ENCODE data around the gene TBL2.
"Not testable (repeated sequence)": the region's sequence is repeated elsewhere in the genome, so short reads cannot be mapped to it uniquely, and the experiment has no call there.

The TBL2 gene, protein sequence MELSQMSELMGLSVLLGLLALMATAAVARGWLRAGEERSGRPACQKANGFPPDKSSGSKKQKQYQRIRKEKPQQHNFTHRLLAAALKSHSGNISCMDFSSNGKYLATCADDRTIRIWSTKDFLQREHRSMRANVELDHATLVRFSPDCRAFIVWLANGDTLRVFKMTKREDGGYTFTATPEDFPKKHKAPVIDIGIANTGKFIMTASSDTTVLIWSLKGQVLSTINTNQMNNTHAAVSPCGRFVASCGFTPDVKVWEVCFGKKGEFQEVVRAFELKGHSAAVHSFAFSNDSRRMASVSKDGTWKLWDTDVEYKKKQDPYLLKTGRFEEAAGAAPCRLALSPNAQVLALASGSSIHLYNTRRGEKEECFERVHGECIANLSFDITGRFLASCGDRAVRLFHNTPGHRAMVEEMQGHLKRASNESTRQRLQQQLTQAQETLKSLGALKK

DNA sequence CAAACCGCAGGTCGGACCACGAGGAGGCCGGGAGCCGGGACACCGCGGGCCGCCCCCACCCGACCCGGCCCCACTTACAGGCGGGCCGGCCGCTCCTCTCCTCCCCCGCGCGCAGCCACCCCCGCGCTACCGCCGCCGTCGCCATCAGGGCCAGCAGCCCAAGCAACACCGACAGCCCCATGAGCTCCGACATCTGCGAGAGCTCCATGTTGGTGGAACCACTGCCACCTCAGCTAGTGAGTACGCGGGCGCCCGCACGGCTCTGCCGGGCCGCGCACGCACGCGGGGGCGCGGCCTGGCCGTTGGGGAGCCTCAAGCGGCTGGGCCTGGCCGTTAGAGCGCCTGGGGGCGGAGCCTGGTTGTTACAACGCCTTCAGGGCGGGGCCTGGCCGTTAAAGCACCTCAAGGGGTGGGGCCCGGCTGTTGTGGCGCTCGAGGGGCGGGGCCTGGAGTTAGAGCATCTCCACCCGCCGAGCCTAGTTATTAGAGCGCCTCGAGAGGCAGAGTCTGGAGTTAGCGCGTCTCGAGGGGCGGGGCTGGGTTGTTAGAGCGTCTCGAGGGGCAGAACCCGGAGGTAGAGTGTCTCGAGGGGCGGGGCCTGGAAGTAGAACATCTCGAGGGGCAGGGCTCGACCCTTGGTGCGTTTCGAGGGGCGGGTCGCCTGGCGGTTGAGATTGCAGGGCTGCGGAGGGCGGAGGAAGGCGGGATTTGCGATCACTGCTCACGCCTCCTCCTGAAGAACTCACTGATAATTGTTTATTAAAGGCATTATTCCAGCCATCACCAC, at the start of gene TBL2:
Gene TBL2 (minus strand): TSS at position 238 of the 787 bp plus-strand sequence. CDS start 30 bp downstream, at position 208.
- peak; percentile 99 to 100 (median 99) for DNase-seq

DNA sequence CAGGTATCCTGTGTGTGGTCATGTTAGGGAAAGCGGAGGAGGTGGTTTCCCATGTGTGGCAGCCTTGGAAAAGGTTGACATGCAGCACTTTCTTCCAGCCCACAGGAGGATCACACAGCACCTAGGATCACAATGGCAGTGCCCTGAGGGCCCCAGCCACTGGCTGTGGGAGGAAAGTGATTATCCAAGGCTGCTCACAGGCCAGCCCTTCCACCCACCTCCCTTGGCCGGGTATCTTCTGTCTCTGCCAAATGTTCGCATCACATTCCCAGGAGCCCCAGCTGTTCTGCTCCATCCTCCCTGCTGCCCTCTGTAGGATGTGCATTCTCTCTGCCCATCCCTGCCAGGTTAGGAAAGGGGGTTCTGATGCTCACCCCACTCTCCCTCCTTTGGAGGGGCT, 48.4 kb upstream of the TBL2 start:
- DNase-seq: no peak

DNA sequence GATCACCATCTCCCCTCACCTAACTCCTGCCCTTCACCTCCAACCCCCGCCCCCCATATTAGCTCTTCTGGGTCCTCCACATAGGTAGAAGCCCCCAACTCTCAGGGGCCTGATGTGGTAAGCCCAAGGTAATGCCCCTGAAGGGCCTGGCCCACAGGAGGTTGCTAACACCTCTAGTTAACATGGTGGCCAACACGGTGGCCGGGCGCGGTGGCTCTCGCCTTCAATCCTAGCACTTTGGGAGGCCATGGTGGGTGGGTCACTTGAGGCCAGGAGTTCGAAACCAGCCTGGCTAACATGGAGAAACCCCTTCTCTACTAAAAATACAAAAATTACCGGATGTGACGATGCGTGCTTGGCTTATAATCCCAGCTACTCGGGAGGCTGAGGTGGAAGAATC, 46.9 kb upstream of the TBL2 start:
- DNase-seq: no peak

DNA sequence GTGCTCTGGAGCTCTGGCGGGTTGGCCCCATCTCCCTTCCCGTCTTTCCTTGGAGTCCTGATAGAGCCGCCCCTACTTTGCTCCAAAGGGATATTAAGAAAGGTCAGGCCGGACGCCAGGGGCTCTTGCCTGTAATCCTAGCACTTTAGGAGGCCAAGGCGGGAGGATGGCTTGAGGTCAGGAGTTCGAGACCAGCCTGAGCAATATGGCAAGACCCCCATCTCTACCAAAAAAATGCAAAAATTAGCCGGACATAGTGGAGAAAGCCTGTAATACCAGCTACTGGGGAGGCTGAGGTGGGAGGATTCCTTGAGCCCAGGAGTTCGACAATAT, 46.3 kb upstream of the TBL2 start:
- DNase-seq: no peak

DNA sequence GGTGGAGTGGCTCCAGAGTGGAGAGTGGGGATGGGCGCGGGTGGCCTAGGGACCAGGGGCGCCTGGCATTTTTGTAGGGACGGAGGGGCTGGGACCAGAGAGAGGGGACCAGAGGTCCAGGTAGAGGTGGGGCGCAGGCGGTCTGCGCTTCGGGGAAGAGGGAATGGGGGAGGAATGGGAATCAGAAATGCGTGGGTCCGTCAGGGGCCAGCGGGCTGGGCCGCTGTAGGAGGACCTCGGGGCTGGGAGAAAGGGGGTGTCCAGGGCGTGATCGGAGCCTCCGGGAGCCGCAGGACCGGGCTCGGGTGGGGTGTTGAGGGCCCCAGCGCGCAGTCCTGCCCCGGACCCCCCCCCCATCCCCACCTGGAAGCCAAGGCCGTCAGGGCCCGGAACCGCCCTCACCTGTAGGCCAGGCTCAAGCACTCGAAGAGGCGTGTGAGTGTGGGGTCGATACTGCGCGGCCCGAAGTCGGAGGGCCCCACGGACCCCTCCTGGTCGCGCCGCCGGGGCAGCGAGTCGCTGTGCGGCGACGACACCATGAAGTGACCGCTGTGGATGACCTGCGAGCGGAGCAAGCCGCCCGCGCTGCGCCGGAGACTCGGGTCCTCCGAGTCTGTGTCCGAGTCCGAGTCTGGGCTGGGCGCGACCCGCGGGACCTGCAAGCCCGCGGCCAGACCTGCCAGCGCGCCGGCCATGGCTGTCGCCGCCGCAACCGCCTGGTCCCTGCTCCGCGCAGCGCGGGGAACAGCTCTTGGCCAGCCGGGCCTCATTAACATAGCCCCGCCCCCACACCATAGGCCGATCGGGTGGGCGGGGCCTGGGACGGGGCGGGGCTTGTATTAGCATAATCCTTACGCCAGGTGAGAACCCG, 45.7 kb upstream of the TBL2 start, which contains the start of gene MLXIPL:
Gene MLXIPL (minus strand): TSS at position 725 of the 871 bp plus-strand sequence. CDS start 30 bp downstream, at position 695.
- peak; percentile 85 to 91 (median 91) for DNase-seq

DNA sequence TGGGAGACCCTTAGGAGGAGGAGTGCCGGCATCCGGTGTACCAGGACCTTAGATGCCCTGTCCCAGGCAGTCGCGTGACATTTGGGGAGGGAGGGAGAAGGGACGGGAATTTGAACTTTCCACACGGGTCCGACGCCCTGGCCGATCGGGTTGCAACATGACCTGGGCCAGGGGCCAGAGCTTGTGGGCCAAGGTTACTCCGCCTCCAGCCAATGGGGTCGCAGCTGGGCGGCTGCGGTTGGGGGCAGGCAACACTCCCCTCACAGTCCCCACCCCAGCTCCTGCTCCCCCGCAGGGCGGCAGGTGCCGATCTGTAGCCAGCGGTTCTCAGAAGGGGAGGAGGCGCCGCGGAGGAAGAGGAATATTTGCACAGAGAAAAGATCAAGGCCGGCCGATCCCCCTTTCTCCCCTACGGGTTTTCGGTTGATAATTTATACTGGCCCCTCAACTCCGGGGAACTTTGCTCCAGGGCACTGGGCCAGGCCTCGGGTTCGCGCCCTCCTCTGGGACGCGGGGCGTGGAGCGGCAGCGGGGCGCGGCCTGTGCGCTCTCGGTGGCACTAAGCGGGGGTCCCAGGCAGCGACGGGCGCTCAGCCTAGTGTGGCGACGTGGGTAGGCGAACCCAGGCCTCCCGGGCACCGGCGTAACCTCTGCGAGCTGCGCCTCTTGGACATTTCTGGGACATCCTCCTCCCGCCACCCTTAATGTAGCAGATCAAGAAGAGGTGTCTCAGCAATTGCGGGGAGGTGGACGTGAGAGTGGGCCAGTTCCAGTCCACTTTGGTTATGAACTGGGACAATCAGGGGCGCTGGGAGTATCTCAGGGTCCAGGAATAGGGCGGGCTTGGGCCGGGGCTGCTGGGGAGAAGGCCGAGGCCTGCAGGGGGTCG, 44.8 kb upstream of the TBL2 start:
- DNase-seq: no peak

DNA sequence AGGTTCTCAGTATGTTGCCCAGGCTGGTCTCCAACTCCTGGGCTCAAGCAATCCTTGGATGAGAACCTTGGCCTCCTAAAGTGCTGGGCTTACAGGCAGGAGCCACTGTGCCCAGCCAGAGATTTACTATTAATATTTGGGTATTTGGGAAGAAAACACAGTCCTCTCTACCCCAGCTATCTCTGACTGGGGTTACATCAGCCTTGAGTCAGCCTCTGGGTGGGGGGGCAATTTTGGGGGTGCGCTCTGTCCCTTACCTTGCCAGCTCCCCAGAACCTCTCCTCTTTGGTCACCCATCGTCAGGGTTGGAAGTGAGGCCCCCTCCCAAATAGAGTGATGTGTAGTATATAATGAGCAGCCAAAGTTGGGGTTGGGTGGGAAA, 44.1 kb upstream of the TBL2 start:
- DNase-seq: no peak

DNA sequence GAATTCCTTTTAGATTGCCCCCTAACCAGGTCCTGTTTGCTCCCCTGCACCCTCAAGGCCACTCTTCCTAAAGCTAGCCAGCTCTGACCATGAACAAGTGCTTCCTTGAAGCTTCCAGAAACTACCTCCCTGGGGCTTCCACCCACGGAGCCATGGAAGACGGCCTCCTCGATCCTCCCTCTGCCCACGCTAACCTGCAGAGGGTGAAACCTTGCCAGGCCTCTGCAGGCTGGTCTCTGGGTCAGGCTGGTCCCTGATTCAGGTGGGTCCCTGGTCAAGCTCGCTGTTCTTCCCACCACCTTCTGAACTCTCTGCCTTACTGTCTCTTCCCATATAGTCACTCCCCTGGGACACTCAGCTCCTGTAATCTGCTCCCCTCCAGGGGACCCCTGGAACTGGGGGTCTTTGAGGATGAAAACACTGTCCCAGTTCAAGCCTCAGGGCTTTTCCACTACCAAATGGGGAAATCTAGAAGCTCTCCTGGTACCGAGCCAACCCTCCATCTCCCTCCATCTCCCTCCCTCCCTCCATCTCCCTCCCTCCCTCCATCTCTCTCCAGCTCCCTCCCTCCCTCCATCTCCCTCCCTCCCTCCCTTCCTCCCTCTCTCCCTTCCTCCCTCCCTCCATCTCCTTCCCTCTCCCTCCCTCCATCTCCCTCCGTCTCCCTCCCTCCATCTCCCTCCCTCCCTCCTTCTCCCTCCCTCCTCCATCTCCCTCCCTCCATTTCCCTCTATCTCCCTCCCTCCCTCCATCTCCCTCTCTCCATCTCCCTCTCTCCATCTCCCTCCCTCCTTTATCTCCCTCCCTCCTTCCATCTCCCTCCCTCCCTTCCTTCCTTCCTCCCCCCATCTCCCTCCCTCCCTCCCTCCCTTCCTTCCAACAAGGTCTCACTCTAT, 43.0 kb upstream of the TBL2 start:
- no peak for DNase-seq

DNA sequence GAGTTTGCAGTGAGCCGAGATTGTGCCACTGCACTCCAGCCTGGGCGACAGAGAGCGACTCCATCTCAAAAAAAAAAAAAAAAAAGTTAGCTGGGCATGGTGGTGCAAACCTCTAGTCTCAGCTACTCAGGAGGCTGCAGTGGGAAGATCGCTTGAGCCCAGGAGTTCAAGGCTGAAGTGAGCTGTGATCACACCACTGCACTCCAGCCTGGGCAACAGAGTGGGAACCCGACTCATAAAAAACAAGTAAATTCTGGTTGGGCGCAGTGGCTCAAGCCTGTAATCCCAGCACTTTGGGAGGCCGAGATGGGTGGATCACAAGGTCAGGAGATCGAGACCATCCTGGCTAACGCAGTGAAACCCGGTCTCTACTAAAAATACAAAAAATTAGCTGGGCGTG, 41.0 kb upstream of the TBL2 start:
- DNase-seq: not testable (repeated sequence)

DNA sequence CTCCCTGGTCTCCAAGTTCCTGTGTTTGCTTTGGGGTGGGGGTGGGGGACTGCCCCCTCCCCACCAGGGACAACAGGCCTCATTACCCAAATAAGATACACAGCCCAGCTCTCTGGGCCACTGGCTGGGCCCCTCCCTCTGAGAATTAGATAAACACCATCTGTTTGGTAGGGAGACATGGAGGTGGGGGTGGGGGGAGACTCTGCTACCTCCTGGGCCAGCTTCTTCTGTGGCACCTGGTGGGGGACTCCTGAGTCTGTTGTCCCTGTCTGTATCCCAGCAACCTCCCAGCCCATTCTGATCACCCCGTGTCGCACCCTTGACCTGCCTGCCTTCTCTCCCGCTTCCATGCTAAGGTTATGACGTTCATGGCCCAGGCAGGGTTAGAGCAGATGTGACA, 40.2 kb upstream of the TBL2 start:
- peak in 1 of 3 experiments; percentile 24 for DNase-seq

DNA sequence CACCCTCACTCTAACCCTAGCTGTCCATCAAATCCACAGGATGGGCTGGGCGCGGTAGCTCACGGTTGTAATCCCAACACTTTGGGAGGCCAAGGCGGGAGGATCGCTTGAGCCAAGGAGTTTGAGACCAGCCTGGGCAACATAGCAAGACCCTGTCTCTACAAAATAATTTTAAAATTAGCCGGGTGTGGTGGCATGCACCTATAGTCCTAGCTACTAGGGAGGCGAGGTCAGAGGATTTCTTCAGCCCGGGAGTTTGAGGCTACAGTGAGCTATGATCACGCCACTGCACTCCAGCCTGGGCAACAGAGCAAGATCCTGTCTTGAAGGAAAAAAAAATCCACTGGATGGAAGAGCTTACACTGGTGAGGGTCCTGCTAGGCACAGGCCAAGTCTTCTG, 39.1 kb upstream of the TBL2 start:
- DNase-seq: not testable (repeated sequence)

DNA sequence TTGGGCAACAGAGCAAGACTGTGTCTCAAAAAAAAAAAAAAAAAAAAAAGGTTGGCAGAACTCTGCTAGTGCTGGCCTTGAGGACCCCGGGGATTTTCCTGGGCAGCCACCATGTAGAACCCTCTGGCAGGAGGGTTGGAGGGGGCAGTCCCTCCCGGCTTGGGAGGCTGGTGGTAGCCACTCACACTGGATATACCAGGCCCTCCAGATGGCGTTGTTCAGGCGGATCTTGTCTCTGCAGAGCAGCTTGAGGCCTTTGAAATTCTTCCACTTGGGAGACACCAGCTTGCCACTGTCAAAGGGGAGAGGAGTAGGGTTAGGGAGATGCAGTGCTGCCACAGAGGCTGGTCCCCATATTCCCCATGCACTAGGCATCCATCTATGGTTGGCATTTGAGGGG, 37.5 kb upstream of the TBL2 start:
- no peak for DNase-seq

DNA sequence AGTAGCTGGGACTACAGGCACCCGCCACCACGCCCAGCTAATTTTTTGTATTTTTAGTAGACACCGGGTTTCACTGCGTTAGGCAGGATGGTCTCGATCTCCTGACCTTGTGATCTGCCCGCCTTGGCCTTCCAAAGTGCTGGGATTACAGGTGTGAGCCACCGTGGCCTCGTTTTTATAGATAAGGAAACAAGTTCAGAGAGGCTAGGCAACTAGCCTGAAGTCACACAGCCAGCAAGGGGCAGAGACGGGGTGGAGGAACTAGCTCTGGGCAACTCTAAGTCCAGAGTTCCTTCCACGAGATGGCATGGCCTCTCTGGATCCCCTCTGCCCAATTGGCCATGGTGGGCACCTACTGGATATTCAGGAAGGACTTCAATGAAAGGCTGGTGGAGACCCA, 36.6 kb upstream of the TBL2 start:
- DNase-seq: not testable (repeated sequence)

DNA sequence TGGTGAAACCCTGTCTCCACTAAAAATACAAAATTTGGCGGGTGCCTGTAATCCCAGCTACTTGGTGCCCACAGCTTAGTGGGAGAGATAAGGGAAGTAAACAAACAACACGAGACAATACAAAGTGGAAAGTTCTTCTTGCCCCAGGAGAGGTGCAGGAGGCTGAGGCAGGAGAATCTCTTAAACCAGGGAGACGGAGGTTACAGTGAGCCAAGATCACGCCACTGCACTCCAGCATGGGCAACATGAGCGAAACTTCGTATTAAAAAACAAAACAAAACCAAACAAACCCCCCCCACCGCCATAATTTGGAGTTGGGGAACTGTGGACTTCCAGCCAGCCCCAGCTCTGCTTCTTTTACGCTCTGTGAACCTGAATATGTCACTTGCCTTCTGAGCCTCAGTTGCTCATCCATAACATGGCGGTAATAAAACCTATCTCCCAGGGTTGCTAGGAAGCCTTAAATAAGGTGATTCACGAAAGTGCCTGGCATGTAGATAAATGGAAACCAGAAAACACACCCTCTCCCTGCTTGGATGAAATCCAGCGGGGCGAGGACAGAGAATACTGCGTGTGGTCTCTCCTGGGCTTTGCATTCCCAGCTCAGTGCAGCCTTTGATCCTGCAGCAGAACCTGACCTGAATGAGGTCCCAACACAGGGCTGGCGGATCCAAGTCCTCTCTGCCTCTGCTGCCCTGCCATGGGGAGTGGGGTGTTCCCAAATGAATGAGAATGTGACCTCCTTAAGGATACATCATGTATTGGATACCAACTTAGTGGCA, 35.8 kb upstream of the TBL2 start:
- DNase-seq: no peak

DNA sequence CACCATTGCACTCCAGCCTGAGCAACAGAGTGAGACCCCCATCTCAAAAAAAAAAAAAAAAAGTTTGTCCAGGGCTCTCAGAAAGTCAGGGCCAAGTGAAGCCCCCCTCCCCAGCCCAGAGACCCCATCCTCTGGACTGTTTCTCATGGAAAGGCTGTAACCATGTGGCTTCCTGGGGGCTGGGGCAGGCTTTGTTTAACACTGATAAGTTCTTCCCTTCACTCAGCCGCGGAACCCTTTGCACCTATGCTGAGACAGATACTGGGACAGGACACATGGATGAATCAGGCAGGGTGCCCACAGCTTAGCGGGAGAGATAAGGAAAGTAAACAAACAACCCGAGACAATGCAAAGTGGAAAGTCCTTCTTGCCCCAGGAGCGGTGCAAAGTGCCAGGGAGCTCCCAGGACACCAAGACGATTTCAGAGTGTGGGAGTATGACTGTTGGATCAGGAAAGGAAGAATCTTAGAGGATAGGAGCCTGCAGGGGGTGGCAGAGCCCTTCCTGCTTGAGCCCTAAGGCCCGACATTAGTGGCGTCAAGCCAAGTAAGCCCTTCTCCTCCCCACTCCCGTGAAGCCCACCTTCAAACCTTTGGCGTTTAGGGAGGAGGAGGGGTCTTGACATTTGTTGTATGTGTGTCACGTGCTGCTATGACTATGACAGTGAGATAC, 34.4 kb upstream of the TBL2 start:
- no peak for DNase-seq

DNA sequence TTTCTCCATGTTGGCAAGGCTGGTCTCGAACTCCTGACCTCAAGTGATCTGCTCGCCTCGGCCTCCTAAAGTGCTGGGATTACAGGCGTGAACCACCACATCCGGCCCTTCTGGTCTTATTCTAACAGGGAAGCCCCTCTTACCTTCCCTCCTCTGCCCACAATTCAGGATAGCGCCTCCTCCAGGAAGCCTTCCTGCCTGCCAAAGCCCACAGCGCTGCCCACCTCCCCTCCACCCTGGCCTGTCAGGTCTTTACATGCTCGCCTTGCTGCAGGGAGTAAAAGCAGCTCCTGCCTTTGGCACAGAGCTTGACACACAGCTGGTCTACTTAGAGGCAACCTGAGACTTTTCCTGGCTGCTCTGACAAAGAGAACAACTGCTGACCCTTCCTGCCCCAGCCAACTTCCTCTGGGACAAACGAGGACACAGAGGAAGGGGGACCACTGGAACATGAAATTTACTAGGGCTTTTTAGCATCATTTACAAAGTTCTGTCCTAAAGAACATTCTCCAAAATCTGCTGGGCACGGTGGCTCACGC, 32.7 kb upstream of the TBL2 start:
- DNase-seq: no peak

DNA sequence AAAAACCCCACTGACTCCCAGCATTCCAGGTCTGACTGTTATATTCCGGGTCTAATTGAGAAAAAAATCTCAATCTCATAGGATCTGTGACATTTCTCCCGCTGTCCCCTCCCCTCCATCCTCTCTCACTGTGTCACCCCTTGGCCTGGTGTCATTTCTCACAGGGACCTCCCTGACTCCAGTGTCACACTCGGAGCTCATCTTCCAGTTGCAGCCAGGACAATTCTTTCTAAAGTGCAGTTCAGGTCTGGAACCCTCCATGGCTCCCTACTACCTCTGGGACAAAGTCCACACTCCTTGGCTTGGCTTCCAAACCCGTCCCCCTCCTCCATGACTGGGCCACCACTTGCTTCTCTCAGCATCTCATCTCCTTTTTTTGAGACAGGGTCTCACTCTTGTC, 31.7 kb upstream of the TBL2 start:
- DNase-seq: no peak

DNA sequence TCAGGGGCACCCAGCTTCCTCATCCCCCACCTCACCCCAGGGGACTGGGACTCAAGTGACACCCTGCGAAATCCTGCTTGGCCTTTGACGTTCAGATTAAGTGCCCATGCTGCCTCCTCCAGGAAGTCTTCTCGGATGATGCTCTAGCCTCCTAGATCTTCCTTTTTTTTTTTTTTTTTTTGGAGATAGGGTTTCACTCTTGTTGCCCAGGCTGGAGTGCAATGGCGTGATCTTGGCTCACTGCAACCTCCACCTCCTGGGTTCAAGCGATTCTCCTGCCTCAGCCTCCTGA, 29.3 kb upstream of the TBL2 start:
- DNase-seq: not testable (repeated sequence)
